GM21367 (cell line): ENCODE data around the gene DNASE1L2.
A peak's percentile ranks its signal among the peaks of the same experiment; 100 is the strongest.
"Not testable (repeated sequence)": the region's sequence is repeated elsewhere in the genome, so short reads cannot be mapped to it uniquely, and the experiment has no call there.

Experiments used
- ATAC-seq: cut with Tn5 transposase; IDR thresholded peaks from one replicate; pipeline ENCODE4 v1.9.1; 2021; ENCODE audit not compliant: unreplicated experiment

The DNASE1L2 gene

DNA sequence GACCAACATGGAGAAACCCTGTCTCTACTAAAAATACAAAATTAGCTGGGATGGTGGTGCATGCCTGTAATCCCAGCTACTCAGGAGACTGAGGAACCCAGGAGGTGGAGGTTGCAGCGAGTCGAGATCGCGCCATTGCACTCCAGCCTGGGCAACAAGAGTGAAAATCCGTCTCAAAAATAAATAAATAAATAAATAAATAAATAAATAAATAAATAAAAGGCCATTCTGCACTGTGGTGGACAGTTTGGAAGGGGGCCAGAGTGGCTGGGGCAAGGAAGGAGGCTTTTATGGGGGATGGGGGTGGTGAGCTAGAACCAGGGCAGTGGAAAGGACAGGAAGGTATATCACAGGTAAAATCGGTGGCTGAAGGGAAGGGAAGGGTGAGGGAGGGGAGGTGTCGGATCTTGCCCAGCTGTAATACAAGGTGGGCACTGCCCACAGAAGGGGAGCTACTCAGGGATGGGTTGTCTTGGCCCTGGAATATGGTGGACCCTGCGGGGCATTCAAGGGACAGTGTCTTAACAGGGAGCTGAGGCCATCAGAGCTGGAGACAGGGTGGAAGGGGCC lies 33.0 kb upstream of the DNASE1L2 start:
- ATAC-seq, result not testable (repeated sequence)

DNA sequence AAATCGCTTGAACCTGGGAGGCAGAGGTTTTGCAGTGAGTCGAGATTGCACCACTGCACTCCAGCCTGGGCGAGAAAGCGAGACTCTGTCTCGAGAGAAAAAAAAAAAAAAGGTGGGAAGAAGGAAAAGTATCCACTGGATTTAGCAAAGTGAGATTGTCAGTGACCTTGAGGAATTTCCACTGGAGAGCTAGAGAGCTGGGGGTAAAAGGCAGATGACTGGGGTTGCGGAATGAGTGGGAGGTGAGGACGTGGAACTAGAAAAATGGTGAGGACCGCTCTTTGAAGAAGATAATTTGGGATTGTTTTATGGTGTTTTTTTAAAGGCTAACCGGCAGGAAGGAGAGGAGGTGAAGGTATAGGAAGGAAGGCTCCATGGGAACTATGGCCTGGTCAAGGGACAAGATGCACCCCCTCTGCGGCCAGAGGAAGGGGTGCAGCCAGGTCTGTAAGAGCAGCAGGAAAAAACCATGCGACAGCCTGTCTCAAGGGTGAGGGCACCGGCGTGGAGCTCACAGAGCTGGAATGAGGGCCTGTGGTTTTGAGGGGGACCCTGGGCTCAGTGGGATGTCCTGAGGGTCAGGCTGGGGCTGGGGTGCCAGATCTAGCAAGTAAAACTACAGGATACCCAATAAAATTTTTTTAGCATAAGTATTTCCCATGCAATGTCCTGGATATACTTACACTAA lies 31.7 kb upstream of the DNASE1L2 start:
- no peak for ATAC-seq

DNA sequence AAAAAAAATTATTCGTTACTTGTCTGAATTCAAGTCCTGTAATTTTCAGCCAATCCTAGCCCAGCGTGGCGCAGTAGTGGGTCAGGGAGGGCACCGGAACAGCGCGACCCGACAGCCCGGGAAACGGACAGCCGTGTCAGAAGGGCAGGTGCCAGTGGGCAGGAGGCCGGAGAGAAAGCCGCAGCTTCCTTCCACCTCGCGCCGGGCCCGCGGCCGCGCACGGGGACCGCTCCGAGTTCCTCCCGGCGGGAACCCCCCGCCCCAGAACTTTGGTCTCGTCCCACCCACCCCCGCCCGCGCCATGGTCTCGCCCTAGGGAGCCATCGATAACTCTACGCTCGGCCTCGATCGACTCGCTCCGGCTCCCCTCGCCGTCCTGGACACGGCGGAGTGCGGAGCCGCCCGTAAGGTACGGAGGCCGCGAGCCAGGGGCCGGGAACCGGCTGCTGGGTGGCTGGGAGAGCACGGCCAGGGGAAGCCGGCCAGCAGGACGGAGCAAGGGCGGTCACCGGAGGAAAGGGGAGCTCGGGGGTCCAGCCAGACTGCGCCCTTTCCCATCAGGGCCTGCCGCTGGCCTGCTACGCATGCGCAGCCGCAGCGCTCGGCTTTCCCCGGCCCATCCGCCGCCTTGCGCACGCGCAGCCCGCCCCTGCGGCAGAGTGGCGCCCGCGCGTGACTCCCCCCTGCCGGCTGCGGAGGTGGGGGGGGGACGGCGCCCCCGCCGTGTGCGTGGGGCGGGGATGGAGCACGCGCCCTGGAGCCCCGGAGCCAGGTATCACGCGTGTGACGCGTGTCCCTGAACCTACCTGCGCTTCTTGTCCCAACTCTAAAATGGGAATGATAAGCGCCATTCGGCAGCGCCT lies 30.9 kb upstream of the DNASE1L2 start, which contains the start of gene MLST8:
TSS of gene MLST8 (plus strand) at position 351 of the 863 bp plus-strand sequence. CDS start 632 bp downstream, outside the sequence.
- peak; percentile 41 for ATAC-seq

DNA sequence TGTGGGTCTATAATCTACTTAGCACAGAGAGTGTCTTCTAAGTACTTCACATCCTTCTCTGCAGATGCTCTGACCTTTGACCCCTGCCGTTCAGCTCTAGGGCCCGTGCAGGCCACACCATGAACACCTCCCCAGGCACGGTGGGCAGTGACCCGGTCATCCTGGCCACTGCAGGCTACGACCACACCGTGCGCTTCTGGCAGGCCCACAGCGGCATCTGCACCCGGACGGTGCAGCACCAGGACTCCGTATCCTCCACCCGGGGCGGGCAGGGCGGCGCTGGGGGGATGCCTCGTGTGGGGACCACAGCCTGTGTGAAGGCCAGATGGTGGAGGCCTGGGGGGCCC lies 30.3 kb upstream of the DNASE1L2 start:
- ATAC-seq, result peak; percentile 4

DNA sequence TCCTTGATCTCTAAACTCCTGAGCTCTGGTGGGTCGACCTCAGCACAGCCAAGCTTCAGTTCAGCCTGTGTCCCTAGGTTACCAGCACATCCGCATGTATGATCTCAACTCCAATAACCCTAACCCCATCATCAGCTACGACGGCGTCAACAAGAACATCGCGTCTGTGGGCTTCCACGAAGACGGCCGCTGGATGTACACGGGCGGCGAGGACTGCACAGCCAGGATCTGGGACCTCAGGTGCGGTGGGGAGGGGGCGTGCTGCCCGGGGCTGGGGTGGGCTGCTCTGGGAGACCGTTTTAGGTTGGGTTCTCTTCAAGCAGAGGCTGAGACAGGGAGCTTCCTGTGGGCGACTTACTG lies 29.8 kb upstream of the DNASE1L2 start:
- no peak for ATAC-seq

DNA sequence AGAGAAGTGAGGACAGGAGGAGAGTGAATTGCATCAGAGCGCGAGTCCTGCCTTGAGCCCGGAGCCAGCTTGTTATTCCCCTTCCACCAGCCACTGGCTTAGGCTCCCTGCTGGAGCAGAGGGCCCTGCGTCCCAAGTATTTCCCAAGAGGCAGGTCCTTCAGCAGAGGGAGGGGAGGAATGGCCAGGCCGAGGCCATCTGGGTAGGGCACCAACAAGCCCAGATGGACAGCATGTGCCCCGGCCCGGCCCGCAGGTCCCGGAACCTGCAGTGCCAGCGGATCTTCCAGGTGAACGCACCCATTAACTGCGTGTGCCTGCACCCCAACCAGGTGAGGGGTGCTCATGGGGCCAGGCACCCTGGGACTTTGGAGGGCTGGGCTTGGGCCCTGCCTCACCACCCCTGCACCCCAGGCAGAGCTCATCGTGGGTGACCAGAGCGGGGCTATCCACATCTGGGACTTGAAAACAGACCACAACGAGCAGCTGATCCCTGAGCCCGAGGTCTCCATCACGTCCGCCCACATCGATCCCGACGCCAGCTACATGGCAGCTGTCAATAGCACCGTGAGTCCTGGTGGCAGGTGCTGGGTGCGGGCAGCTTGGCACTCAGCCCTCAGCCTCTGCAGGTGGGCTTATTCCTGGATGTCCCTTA lies 29.3 kb upstream of the DNASE1L2 start:
- no peak for ATAC-seq

DNA sequence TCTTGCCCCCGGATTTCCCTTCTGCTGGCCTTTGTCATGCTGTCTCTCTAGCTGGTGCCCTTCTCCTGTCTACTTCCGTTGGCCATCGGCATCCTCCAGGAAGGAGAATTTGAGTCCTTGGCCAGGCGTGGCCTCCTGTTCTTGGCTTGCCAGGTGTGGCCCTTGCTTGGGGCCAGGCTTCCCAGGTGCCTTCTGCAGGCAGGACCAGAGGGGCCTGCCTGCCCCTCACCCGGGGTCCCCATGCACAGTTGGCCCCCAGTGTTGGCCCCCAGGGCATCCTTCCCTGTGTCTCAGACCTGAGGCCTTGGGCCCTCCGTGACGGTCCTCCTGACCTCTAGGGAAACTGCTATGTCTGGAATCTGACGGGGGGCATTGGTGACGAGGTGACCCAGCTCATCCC lies 28.4 kb upstream of the DNASE1L2 start:
- ATAC-seq, result no peak

DNA sequence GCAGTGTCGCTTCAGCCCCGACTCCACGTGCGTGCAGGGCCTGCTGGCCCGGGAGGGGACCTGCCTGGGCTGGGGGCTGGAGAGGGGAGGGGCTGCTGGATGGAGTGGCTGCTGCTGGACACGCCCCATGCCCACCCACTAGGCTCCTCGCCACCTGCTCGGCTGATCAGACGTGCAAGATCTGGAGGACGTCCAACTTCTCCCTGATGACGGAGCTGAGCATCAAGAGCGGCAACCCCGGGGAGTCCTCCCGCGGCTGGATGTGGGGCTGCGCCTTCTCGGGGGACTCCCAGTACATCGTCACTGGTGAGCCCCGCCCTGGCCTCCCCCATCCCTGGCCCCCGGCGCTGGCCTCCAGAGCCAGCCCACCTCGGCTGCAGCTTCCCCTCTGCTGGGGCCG lies 27.9 kb upstream of the DNASE1L2 start:
- ATAC-seq, result no peak

DNA sequence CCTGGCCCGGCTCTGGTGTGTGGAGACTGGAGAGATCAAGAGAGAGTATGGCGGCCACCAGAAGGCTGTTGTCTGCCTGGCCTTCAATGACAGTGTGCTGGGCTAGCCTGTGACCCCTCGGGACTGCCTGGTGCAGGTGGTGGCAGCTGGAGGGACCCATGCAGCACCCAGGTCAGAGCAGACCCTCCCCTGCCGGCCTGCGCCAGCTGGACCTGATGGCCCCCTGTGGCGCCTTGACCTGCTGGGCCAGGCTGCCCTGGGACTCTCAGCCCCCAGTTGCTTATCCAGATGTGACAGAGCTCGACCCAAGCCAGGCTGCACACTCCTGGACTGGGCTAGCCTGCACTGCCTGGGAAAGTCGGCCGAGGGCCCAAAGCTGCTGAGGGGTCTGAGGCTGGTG lies 27.5 kb upstream of the DNASE1L2 start:
- ATAC-seq, result no peak

DNA sequence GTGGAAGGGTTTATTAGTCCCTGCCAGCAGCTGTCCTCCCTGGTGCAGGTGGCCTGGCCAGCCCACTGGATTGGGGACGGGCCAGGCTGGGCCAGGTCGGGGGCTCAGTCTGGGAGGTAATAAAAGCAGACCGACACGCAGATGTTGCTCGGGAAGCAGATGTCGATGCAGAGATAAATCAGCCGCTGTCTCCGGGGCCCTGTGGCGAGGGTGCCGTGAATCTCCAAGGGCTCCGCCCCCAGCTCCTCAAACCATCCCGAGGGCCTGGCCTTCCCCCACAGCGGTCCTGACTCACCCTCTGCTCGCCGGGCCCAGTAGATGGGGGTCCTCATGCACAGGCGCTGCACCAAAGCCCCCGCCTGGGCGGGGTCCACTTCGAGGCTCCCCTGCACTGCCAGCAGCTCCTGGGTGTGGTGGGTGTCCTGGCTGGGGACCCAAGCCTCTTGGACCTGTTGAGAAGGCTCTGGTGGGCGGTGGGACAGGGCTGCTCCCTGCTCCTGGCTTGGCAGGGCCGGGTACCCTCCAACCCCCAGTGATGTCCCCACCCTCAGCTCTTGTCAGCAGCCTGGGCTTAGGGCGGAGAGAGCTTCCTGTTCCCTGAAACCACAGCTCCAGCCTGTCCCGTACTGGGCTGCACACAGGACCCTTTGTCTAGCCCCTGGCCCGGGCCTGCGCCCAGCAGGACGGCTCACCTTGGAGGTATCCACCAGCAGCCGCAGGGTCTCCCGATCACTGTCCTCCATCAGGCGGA lies 26.8 kb upstream of the DNASE1L2 start:
- ATAC-seq, result no peak

DNA sequence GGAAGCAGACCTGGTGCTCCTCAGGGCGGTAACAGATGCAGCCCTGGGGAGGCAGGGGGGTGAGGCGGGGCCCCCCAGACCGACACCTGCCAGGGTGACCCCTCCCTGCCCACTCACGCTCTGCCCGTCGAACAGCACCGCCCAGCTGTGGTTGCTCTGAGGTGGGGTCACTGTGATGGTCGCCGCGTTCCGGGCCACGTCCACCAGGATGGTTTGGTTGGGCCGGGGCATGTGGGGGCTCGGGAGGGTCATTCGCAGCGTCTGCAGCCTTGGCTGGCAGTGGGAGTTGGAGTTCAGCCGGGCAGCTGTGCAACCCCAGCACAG lies 26.3 kb upstream of the DNASE1L2 start:
- no peak for ATAC-seq

DNA sequence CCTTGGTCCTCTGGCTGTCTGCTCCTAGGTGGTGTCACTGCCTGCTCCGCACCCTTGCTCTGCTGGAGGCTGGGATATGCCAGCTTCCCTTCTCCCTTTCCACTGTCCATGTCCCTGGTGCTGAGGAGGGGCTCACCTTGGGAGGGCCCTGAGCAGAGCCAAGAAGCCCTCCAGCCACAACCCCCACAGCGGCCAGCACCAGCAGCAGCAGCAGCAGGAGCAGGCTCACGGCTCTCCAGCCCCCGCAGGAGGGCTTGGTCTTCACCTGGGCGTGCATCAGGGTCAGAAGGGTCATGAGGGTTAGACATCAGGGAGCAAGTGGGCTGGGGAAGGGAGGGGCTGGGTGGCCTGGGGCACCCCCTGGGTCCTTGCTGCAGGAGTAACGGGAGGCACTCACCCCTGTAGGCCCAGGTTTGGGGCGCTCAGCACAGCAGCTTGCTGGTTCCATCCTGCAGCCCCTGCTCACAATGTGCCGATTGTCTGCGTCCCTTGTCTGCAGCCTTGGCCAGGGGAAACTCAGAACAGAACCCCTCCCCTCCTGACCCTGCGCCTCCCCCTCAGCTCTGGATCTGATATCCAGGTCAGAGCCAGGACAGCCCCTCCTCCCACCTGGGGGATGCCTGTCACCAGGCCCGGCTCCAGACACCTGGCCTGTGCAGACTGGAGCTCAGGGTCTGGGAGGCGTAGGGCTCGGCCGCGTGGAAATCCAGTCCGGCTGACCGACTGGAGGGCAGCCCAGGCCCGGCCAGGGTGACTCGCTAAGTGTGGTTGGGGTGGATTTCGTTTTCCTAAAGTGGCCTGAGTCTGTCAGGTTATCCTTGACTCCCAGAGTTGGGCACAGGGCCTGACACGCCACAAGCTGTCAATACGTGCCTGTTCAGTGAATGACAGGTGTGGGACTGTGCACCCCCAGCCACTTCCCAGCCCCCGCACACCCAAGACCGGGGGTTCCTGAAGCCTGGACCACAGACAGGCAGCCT lies 25.6 kb upstream of the DNASE1L2 start, which contains the start of gene BRICD5:
TSS of gene BRICD5 (minus strand) at position 478 of the 980 bp plus-strand sequence. CDS start at position 448, 30 bp downstream.
- ATAC-seq, result no peak

DNA sequence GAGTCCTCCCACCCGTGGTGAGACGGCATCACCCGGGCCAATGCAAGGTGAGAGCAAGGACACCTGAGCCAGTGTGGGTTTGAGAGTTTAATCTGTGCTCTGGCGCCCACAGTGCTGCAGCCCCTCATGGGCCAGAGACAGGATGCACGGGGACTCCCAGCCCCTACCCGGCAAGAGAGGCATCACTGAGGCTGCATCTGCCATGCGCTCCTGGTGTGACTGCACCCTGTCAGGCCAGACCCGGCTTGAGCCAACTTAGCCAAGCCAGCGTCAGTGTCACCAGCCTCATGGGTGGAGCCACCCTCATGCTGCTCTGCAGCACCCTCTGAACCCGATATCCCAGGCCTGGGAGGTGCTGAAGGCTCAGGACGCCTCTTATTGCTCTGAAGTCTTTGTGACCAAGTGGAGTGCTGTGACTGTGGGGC lies 24.3 kb upstream of the DNASE1L2 start:
- ATAC-seq, result no peak

DNA sequence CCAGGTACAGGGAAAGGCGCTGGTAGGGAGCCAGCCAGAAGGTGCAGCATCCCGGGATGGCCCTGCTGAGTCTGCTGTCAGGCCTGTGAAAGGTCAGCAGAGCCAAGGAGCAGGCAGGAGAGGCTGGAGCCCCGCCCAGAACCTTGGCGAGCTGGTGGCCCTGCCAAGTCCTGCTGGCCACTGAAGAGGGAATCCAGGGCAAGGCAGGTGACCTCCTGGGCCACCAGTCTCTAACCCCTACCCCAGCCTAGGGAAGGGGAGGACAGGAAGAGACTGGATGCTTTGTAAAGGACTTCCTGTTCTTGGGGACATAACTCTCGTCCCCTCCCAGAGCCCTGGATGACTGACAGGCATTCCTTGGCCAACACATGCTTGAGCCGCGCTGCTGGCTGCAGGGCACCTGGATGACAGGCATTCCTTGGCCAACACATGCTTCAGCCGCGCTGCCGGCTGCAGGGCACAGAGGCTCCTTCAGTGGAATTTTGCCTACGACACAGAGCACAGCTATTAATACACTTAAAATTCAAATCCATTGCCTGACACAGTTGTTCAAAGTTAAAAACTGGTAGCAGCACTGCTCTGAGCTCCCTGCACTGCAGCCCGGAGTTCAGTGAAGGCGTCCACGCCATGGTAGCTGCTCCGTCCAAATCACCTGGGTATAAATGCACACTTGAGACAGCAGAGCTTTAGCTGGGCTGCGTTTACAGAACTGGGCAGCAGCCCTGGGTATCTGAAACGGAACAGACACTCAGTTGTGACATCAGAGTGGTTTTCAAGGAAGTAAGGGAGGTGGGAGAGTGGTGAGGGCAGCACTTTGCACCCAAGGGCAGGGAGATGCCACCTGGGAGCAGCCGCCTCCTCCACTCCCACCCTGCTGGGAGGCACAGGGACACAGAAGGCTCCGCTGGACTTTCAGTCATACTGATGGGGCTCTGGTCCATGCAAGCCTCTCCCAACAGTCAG lies 23.6 kb upstream of the DNASE1L2 start:
- no peak for ATAC-seq

DNA sequence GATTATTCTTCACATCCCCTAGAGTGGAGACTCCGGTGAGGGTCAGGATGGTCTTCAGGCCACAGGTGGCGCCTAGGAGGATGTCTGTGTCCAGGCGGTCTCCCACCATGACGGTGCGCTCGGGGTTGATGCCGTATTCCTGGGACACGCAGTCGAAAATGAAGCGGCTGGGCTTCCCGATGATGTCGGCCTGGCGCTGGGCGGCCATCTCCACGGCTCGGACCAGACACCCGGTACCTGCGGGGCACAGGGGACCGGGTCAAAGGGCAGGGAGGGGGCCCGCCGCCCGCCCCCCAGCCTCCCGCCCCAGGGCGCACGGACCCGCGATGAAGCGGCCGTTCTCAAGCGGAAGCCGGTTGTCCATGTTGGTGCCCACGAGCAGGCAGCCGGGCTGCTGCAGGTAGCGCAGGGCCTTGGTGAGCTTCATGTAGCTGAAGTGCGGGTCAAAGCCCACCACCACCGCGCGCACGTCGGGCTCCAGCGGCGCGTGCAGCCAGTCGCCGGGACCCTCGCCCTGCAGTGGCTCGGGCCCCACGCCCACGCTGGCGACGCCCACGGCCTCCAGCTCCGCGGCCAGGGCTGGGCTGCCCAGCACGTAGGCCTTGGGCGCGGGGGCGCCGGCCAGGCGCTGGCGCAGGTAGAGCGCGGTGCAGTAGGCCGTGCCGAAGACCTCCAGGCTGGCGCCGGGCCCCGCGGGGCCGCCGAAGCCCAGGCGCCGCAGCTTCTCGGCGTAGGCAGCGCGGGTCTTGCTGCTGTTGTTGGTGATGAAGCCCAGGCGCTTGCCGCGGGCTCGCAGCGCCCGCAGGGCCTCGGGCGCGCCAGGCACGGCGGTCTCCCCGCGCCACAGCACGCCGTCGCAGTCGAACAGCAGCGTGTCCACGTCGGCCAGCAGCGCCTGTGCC lies 22.2 kb upstream of the DNASE1L2 start:
- no peak for ATAC-seq

DNA sequence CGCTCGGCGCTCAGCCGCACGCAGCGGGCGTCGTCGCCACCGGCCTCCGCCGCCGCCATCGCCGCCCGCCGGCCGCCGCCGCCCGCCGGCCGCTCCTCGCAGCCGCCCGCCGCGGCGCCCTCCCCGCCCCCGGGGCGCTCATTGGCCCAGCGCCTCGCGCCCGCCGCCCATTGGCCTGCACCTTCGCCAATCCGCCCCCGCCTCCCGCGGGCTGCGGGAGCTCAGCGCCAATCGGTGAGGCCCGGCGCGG lies 21.6 kb upstream of the DNASE1L2 start, which contains the start of gene PGP:
TSS of gene PGP (minus strand) at position 122 of the 250 bp plus-strand sequence. CDS start at position 59, 63 bp downstream.
- peak; percentile 68 for ATAC-seq

DNA sequence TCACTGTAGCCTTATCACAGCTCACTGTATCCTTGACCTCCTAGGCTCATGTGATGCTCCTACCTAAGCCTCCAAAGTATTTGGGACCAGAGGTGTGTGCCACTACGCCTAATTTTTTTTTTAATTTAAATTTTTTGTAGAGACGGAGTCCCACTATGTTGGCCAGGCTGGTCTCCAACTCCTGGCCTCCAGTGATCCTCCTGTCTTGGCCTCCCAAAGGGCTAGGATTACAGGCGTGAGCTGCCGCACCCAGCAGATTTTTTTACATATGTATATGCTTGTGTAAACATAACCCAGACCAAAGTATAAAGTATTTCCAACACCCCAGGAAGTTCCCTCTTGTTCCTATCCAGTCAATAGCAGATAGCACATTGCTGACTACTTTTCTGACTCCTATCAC lies 19.9 kb upstream of the DNASE1L2 start:
- no peak for ATAC-seq
